GM23338 (cell line): ENCODE data around the gene FRMPD1. TPM values are rescaled to one million over a fixed set of nuclear protein-coding genes. Genes with fewer than 3 reads are reported as not detected.

Experiments used
- ATAC-seq: fragments of 200-7000 bp; cut with Tn5 transposase; 3 replicates; pipeline ENCODE4 v1.9.1; 2020
- DNase-seq: peaks from one replicate; pipeline ENCODE4 v3.0.0-alpha.2; 2015; ENCODE audit warnings: low spot score
- H2AFZ ChIP-seq: fragments of 200-600 bp; sonication (generic); 2 replicates; pipeline ENCODE4 v1.8.0; 2016; ENCODE audit warnings: antibody characterized with exemption, mild to moderate bottlenecking, moderate library complexity
- H3F3A ChIP-seq: fragments of 200-600 bp; sonication (generic); replicated peaks from 2 replicates; pipeline ENCODE4 v1.8.0; 2017; ENCODE audit warnings: antibody characterized with exemption, mixed run types, low read depth
- H3K27ac ChIP-seq: fragments of 200-600 bp; sonication (generic); 2 replicates; pipeline ENCODE4 v1.6.1; 2016; ENCODE audit warnings: low read depth
- H3K27me3 ChIP-seq: fragments of 200-600 bp; sonication (generic); 2 replicates; pipeline ENCODE4 v1.8.0; 2016; ENCODE audit warnings: mild to moderate bottlenecking, mixed run types, moderate library complexity; ENCODE audit not compliant: insufficient read depth
- H3K36me3 ChIP-seq: fragments of 200-600 bp; sonication (generic); 2 replicates; pipeline ENCODE4 v1.8.0; 2016; ENCODE audit warnings: mild to moderate bottlenecking; ENCODE audit not compliant: insufficient read depth
- H3K4me1 ChIP-seq: fragments of 200-600 bp; sonication (generic); 2 replicates; pipeline ENCODE4 v1.8.0; 2016; ENCODE audit warnings: mild to moderate bottlenecking, moderate library complexity; ENCODE audit not compliant: insufficient read depth
- H3K4me2 ChIP-seq: fragments of 200-600 bp; sonication (generic); 2 replicates; pipeline ENCODE4 v1.7.1; 2017; ENCODE audit warnings: mixed run types
- H3K4me3 ChIP-seq: fragments of 200-600 bp; sonication (generic); 2 replicates; pipeline ENCODE4 v1.6.1; 2016; ENCODE audit warnings: mixed run types
- H3K79me2 ChIP-seq: fragments of 200-600 bp; sonication (generic); replicated peaks from 2 replicates; pipeline ENCODE4 v1.8.0; 2017; ENCODE audit warnings: mild to moderate bottlenecking; ENCODE audit not compliant: insufficient read depth
- H3K9me2 ChIP-seq: fragments of 200-600 bp; sonication (generic); 2 replicates; pipeline ENCODE4 v1.8.0; 2017; ENCODE audit not compliant: insufficient read depth
- H4K20me1 ChIP-seq: fragments of 200-600 bp; sonication (generic); replicated peaks from 2 replicates; pipeline ENCODE4 v1.8.0; 2017; ENCODE audit warnings: mild to moderate bottlenecking; ENCODE audit not compliant: insufficient read depth
- H3K27ac Mint-ChIP-seq: 2 replicates; pipeline ENCODE4 v1.8.0; 2020; ENCODE audit warnings: inconsistent platforms, mild to moderate bottlenecking, moderate library complexity, mixed read lengths
- H3K27me3 Mint-ChIP-seq: 3 replicates; pipeline ENCODE4 v1.8.0; 2022; ENCODE audit warnings: low read depth, mild to moderate bottlenecking, moderate library complexity, mixed read lengths, inconsistent platforms; ENCODE audit not compliant: insufficient read depth, poor library complexity
- H3K36me3 Mint-ChIP-seq: 3 replicates; pipeline ENCODE4 v1.8.0; 2021; ENCODE audit warnings: low read depth, mild to moderate bottlenecking, inconsistent platforms, moderate library complexity, mixed read lengths
- H3K4me1 Mint-ChIP-seq: 3 replicates; pipeline ENCODE4 v1.8.0; 2020; ENCODE audit warnings: mild to moderate bottlenecking, inconsistent platforms, mixed read lengths
- H3K4me3 Mint-ChIP-seq: 3 replicates; pipeline ENCODE4 v1.8.0; 2021; ENCODE audit warnings: moderate library complexity, mild to moderate bottlenecking, inconsistent platforms, mixed read lengths
- H3K9me3 Mint-ChIP-seq: 3 replicates; pipeline ENCODE4 v1.8.0; 2020; ENCODE audit warnings: moderate library complexity, mild to moderate bottlenecking, inconsistent platforms, mixed read lengths
- CREB1 ChIP-seq: fragments of 250-450 bp; sonication (Bioruptor Pico); IDR thresholded peaks from 2 replicates; pipeline ENCODE4 v1.5.0; 2020; ENCODE audit warnings: low read depth, mild to moderate bottlenecking, moderate library complexity
- EZH2phosphoT487 ChIP-seq: fragments of 200-600 bp; sonication (generic); IDR thresholded peaks from one replicate; pipeline ENCODE4 v1.8.1; 2018; ENCODE audit warnings: antibody characterized with exemption; ENCODE audit not compliant: unreplicated experiment
- NANOG ChIP-seq: IDR thresholded peaks from 2 replicates; pipeline ENCODE4 v1.6.1; 2016; ENCODE audit warnings: antibody characterized with exemption, borderline replicate concordance
- POLR2AphosphoS5 ChIP-seq: IDR thresholded peaks from 2 replicates; pipeline ENCODE4 v1.6.1; 2016; ENCODE audit warnings: antibody characterized with exemption, low read depth
- ZNF114 ChIP-seq: fragments of 250-450 bp; sonication (Bioruptor Pico); IDR thresholded peaks from 2 replicates; pipeline ENCODE4 v1.5.0; 2020; ENCODE audit warnings: mild to moderate bottlenecking, moderate library complexity
- ZNF331 ChIP-seq: fragments of 250-450 bp; sonication (Bioruptor Pico); IDR thresholded peaks from 2 replicates; pipeline ENCODE4 v1.5.0; 2020; ENCODE audit warnings: low read depth, mild to moderate bottlenecking, moderate library complexity
- polyA plus RNA-seq: library from polyadenylated mRNA; unstranded; fragments of >200 nt; fragmentation: Nextera tagmentation; extraction: Ambion mirVana; gene quantifications from 2 replicates; pipeline ENCODE4 v1.2.1, GENCODE V29; 2016
- total RNA-seq: library from RNA; depleted of rRNA; stranded (reverse); fragments of >200 nt; shearing (Covaris generic); gene quantifications from 2 replicates; pipeline ENCODE4 v1.2.3, GENCODE V29; 2014
- TF ChIP-seq, protein P1 (sequence below), 2 experiments: fragments of 200-600 bp in 1 of 2; sonication (generic) in 1 of 2; conservative IDR thresholded peaks; 2 replicates each; pipeline versions ENCODE4 v1.5.1 to v1.6.1; 2016 to 2017; ENCODE audit warnings: antibody characterized with exemption in 2 of 2, low read depth in 2 of 2, mild to moderate bottlenecking in 2 of 2, moderate library complexity in 1 of 2
- TF ChIP-seq, protein P2 (sequence below): IDR thresholded peaks from one replicate; pipeline ENCODE4 v1.6.1; 2018; ENCODE audit warnings: antibody characterized with exemption; ENCODE audit not compliant: unreplicated experiment
- TF ChIP-seq, protein P3 (sequence below): IDR thresholded peaks from 2 replicates; pipeline ENCODE4 v1.6.1; 2016; ENCODE audit warnings: antibody characterized with exemption

Gene FRMPD1
- total and polyA plus RNA-seq, 2 experiments from 2014 or later: 0.23 to 0.63 TPM

DNA sequence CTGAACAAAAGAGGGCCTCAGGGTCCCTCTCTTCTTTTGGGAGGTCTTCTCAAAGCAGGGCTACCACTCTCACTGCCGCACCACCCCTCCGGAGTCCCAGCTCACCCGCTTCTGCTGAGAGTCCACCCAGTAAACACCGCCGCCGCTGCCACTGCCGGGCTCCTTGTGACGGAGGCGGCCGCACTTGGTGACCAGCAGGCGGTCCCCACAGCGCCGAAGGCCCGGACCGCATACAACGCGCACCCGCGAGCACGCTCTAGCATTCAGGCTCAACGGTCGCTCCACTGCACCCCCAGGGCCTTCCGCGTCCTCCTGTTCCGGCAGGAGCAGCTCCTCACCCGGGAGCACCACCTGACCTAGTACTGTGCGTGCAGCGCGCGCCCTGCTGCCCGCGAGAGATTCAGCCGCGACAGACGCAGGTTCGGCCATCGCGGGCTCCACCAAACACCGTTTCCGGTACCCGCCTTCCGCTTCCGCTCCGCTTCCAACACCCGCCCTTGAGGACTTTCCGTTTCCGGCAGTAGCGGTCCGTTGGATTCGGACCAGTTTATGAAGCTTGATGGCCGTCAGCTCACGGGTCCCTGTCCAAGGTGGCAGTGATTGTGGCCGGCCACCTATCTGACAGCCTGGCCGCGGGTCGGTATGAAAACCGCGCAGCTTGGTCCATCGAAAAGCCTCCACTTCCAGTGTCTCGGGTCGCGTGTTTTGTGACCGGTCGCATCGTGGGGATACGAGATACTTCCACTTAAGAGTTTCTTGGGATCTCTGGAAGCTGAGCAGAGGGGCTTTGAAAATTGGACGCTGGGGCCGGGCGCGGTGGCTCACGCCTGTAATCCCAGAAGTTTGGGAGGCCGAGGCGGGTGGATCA lies 134.1 kb downstream of the FRMPD1 start, which contains the start of gene EXOSC3 (continued):
- TF ChIP-seq, protein P1, sequence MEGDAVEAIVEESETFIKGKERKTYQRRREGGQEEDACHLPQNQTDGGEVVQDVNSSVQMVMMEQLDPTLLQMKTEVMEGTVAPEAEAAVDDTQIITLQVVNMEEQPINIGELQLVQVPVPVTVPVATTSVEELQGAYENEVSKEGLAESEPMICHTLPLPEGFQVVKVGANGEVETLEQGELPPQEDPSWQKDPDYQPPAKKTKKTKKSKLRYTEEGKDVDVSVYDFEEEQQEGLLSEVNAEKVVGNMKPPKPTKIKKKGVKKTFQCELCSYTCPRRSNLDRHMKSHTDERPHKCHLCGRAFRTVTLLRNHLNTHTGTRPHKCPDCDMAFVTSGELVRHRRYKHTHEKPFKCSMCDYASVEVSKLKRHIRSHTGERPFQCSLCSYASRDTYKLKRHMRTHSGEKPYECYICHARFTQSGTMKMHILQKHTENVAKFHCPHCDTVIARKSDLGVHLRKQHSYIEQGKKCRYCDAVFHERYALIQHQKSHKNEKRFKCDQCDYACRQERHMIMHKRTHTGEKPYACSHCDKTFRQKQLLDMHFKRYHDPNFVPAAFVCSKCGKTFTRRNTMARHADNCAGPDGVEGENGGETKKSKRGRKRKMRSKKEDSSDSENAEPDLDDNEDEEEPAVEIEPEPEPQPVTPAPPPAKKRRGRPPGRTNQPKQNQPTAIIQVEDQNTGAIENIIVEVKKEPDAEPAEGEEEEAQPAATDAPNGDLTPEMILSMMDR (conservative IDR thresholded peaks at IDR 0.05; ENCODE audit: low read depth in 2 of 2): 0 out of 4 replicates have a peak, but pooled peaks of 1 of the 2 experiments have one; percentile 7
- TF ChIP-seq ZNF331 (CRISPR knock-in tag) (no peak), POLR2AphosphoS5 (peak; percentile 92), NANOG (no peak), EZH2phosphoT487 (no peak), ZNF114 (CRISPR knock-in tag) (no peak), CREB1 (CRISPR knock-in tag) (peak; percentile 35; the same call in 1 of the 2 replicates)
- TF ChIP-seq, protein P2, sequence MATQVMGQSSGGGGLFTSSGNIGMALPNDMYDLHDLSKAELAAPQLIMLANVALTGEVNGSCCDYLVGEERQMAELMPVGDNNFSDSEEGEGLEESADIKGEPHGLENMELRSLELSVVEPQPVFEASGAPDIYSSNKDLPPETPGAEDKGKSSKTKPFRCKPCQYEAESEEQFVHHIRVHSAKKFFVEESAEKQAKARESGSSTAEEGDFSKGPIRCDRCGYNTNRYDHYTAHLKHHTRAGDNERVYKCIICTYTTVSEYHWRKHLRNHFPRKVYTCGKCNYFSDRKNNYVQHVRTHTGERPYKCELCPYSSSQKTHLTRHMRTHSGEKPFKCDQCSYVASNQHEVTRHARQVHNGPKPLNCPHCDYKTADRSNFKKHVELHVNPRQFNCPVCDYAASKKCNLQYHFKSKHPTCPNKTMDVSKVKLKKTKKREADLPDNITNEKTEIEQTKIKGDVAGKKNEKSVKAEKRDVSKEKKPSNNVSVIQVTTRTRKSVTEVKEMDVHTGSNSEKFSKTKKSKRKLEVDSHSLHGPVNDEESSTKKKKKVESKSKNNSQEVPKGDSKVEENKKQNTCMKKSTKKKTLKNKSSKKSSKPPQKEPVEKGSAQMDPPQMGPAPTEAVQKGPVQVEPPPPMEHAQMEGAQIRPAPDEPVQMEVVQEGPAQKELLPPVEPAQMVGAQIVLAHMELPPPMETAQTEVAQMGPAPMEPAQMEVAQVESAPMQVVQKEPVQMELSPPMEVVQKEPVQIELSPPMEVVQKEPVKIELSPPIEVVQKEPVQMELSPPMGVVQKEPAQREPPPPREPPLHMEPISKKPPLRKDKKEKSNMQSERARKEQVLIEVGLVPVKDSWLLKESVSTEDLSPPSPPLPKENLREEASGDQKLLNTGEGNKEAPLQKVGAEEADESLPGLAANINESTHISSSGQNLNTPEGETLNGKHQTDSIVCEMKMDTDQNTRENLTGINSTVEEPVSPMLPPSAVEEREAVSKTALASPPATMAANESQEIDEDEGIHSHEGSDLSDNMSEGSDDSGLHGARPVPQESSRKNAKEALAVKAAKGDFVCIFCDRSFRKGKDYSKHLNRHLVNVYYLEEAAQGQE: peak; percentile 76
- TF ChIP-seq, protein P3, sequence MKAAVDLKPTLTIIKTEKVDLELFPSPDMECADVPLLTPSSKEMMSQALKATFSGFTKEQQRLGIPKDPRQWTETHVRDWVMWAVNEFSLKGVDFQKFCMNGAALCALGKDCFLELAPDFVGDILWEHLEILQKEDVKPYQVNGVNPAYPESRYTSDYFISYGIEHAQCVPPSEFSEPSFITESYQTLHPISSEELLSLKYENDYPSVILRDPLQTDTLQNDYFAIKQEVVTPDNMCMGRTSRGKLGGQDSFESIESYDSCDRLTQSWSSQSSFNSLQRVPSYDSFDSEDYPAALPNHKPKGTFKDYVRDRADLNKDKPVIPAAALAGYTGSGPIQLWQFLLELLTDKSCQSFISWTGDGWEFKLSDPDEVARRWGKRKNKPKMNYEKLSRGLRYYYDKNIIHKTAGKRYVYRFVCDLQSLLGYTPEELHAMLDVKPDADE: peak; percentile 81

DNA sequence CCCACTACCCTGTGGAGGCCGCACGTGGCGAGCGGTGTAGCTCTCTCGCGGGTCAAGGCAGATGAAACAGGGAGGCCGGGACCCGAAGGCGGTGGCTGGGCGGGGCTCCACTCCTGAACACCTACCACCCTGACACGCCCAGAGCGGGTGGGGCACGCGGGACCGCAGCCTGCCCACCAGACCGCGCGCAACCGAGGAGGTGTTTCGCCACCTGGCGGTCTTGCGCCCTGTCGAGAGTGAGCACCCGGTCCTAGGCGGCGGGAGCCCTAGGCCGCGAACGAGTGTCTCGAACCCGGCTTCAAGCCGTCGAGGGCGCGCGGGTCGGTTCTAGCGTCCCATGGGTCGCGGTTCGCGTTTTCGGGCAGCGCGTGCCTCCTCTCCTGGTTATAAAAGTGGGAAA lies 136.3 kb downstream of the FRMPD1 start:
- peak; percentile 75 for DNase-seq

More for the DNA sequence above, 136.3 kb downstream of the FRMPD1 start:
- H3F3A ChIP-seq: 0 out of 2 replicates have a peak, but pooled peaks cover 4% of the 10 kb centered on the region
- H3K27ac ChIP-seq: no peak overlapping the region
- TF ChIP-seq, protein P3: no peak
- no peak for TF ChIP-seq POLR2AphosphoS5
- TF ChIP-seq, protein P1 (conservative IDR thresholded peaks at IDR 0.05; ENCODE audit: low read depth in 2 of 2): peak; percentile 38 to 65
- H3K36me3 ChIP-seq: peaks cover 19% of the 10 kb centered on the region; the same call in 1 of the 2 replicates
- H3K27me3 ChIP-seq: 0 out of 2 replicates have a peak, but pooled peaks cover 4% of the 10 kb centered on the region
- H3K4me1 ChIP-seq: peaks cover 8% of the 10 kb centered on the region
- no peaks in the 10 kb centered on the region for H3K9me2 ChIP-seq
- H3K79me2 ChIP-seq: peaks cover 31% of the 10 kb centered on the region
- Mint-ChIP-seq H3K27me3 (peaks cover 8% of the 10 kb centered on the region), H3K36me3 (peaks cover 16% of the 10 kb centered on the region), H3K4me3 (no peak overlapping the region), H3K4me1 (peaks cover 11% of the 10 kb centered on the region), H3K27ac (no peak overlapping the region), H3K9me3 (no peaks in the 10 kb centered on the region; the same call in 2 of the 3 replicates)
- H3K4me3 ChIP-seq: peak overlapping the region; percentile 44; the same call in 1 of the 2 replicates
- H2AFZ ChIP-seq: peak overlapping the region; percentile 93
- peak; percentile 54 for ATAC-seq
- H3K4me2 ChIP-seq: peak overlapping the region; percentile 57
- H4K20me1 ChIP-seq: peaks cover 22% of the 10 kb centered on the region
